Stimulated activated CD4-positive, alpha-beta T cell treated with anti-CD3 and anti-CD28 coated beads, Interleukin-15, amount 100 ng/mL, for 48 hours (primary cell): Measurements from ENCODE around the gene ZNF407.

Experiments
- DNase-seq, 2 donors: peaks; one replicate each; pipeline ENCODE4 v3.0.0-alpha.2; 2020; ENCODE audit warnings: low read depth in 2 of 2

ZNF407 gene

DNA sequence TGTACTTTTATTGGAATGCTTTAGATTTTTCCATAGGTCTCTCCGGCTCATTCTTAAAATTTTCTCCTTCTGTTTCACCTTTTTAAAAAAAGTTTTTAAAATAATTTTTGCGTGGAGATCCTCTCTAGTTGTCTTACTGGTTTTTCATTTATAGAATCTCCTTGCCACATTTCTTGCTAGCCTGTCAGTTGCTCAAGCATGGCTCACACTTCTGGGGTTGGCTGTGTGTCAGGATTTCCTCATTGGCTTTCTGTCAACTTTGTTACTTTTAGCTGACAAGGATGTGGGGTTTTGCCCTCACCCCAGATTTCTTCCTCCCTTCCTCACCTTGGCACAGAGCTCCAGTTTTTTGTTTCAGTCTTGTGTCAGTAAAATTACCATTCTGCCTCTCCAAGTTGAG, 124.6 kb downstream of the ZNF407 start:
- no peak for DNase-seq

DNA sequence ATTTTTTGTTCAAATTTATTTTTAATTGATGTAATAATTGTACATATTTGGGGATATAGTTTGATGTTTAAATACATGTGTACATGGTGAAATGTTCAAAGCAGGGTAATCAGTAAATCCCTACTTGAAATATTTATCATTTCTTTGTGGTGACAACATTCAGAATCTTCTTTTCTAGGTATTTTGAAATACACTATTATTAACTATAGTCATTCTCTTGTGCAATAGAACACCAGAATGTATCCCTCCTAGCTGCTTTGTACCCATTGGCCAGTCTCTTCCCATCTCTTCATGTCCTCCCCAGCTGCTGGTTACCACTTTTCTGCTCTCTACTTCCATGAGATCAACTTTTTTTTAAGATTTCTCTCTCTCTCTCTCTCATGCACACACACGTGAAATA, 126.5 kb downstream of the ZNF407 start:
- no peak for DNase-seq

DNA sequence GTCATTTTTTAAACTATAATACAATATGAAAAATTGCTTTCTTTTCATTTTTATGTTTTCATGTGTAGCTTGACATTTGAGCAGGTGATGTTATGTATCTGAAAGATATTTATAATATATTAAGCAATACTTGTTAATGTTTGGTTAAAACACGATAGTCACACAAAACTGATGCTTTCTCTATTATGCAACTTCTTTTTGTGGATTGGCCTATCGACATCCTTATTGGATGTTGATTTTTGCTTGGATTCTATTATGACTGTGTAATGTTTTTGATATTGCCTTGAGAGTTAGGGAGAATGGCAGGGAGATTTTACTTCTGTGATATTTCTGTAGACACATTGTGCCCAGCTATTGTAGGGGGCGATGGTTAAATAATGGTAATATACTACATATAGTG, 128.0 kb downstream of the ZNF407 start:
- no peak for DNase-seq

DNA sequence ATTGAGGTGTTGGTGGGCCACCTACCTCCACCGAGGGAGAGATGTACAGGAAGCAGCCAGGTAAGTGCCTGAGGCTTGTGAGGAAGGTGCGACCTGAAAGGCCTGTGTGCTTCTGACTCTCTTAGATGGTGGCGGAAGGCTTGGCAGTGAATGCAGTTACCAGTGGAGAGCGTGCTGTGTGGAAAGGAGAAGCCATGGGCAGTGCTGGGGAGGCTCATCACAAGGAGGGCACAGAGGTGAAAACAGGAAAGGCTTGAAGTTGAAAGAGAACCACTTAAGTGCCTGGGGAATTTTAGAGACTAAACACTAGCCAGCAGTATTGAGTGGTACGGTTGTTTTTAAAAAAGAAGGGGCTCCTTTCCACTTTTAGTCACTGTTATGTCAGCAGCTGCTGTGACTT, 130.9 kb downstream of the ZNF407 start:
- DNase-seq, result no peak

DNA sequence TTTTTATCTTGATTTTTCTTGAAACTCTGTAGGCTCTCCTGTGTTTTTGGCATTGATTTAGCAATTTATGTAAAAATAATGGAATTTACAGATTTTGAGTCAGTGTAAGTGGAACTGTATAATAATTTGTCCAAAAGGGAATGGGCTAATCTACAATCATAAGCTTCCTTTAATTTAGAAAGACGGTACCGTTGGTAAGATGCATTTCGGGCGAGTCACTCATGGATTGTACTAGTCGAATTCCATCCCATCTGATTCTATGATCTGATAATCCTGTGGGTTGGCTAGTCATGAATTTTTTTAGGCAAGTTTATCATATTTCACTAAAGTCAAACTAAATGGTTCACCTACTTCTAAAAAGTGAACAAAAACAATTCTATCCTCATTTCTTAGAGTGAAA, 133.4 kb downstream of the ZNF407 start:
- no peak for DNase-seq

DNA sequence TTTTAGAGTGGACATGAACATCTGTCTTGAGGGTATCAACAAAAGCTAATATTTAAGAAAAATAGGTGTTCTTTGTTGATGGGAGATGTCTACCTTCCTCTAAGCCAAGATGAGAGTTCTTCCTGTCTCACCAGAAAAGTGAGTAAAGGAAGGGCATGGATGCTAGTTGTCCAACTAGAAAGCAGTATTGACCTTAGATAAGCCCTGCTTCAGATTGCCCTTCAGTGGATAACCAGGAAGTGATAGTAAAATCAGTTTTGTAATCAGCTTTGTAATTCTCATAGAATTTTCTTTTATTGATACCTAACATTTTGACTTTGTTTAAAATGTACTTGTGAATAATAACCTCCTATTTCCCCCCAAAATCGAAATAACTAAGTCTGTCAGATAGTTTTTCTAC, 134.7 kb downstream of the ZNF407 start:
- no peak for DNase-seq

DNA sequence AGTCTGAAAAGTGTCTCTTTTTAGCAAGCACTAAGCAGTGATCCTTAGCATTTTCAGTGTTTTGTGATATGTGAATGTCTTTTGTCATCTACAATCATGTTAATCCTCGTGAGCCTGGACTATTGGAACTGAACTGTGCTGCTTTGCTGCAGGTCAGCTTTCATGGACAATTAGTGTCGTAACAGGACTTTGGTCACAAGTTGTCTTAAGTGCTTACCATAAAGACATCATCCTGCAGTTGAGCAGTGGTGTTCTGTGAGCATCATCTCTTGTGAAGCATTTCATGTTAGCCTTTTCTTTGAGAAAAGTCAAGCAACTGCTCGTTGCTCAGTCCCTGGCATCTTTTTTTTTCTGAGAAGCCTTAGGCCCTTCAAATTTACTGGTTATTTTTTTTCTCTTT, 135.9 kb downstream of the ZNF407 start:
- no peak for DNase-seq

DNA sequence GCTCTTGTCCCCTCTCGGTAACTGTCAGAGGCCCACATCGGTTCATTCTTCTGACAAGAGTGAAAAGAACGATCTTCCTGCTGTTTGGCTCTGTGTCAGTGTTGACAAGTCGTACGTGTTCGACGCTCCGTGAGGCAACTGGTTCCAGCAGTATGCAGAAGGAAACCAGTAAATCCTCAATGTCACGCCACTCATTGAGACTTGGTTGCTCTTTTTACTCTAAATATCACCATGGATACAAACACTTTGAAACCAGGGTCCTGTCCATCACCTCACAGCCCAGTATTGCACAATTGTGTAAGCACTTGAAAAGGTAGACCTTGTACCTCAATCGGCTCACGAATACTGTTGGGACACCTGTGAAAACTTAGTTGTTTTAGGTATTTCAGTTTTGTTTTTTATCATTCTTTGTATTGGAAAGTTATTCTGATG, 136.4 kb downstream of the ZNF407 start:
- DNase-seq, result no peak

DNA sequence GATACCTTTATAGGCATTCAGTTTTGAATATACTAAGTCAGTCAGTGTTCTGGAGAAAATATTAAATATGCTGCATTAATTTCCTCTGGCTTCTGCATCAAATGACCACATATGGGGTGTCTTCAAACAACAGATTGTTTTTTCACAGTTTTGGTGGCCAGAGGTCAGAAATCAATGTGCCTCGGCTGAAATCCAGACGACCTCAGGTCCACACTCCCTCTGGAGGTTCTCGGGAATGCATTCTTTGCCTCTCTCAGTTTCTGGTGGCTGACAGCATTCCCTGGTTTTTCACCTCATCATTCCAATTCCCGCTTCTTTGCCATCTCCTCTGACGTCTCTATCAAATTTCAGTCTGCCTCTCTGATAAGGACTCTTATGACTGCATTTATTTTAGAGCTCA, 142.3 kb downstream of the ZNF407 start:
- no peak for DNase-seq

DNA sequence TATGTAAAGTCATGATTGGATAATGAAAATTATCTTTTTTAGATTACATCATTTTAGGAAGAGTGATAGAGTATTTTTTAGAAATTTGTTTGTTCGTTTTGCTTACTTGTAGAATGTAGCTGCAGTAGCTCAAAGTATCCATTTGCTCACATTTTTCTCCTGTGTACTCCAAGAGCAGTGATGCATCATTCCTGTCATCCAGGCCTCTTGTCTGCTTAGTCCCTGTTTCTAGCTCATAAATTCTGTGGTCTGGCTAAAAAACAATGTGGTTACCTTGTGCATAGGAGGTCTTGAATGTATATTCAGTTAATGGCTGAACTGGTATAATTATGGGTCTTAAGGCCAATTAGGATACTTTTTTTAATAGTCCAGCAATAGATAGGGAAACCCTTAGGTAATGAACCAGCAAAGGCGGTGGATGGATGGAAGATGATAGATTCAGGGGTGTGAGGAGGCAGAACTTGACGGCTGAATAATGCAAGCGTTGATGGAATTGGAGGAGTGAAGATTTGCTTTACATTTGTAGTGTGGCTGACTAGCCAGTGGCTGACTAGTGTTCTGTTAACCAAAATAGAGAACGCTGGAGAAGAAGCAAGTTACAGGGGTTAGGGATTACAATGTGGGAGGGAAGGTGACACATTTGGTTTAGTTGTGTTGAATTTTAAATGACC, 145.0 kb downstream of the ZNF407 start:
- DNase-seq, result no peak

DNA sequence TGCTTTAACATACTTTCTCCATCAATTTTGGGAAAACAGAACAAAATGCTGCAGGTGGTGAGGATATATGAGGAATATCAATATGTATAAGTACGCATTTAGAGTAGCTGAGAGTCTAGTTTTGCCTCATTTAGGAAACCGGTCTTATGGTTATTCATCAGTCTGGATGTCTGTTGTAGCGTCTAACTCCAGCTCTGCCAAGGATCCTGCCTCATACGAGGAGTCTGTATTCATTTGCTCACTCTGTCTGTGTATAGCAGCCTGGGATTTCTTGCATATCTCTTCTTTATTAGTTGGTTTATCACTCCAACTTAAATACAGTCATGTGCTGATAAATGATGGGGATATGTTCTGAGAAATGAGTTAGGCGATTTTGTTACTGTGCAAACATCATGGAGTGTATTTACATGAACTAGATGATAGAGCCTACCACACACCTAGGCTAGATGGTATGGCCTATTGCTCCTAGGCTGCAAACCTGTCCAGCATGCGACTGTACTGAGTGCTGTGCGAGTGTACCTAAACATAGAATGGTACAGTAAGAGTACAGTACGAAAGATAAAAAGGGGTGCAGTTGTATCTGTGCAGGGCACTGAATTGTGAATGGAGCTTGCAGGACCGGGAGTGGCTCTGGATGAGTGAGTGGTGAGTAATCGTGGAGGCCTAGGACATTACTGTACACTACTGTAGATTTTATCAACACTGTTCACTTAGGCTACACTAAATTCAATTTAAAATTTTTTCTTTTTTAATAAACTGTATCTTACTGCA, 148.1 kb downstream of the ZNF407 start:
- DNase-seq, result no peak

DNA sequence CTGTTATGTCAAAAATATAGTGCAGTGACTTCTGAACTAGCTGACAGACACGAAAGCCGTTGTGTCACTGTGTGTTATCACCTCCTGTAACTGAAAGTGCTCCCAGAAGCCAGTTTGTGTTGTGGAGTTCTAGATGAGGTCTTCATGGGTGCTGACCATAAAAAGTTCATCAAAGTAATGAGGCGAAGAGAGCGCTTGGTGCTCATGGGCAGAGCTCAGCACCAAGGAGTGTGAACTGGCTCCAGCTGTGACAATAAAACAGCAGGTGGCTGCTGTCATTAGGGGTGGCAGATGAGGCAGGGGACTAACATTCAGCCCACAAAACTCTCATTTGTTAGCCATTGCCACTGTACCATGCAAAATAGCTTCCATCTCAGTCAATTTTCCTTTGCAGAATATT, 151.1 kb downstream of the ZNF407 start:
- DNase-seq, result no peak

DNA sequence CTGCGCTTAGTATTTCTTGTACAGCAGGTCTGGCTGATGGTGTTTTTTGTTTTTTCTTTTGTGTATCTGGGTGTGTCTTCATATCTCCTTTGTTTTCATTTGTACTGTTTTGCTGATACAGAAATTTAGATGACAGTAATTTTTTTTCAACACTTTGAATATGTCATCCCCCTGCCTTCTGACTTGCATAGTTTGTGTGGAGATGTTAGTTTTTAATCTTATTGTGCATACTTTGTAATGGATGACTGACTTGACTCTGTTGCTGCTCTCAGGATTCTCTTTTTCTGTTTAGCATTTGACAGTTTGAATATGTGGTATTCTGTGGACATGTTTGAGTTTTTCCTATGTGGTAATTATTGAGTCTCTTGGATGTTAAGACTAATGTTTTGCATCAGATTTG, 161.3 kb downstream of the ZNF407 start:
- DNase-seq, result no peak

DNA sequence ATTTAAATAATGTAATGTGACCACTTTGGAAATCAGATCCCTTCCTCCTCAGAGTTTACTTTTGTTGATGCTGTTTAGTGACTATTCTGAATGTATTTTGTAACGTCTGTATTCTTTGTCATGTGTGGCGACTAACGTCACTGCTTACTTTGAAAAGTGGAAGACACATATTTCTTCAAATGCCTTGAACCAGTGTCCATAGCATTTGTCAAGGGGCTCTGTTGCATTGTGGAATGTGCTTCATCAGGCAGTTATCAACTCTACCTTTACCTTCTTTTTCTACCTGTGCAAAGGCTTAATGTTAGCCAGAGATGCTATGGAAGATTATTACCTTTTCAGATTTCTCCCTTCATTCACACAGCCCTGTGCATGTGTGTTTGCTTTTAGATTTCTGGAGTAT, 162.4 kb downstream of the ZNF407 start:
- no peak for DNase-seq

DNA sequence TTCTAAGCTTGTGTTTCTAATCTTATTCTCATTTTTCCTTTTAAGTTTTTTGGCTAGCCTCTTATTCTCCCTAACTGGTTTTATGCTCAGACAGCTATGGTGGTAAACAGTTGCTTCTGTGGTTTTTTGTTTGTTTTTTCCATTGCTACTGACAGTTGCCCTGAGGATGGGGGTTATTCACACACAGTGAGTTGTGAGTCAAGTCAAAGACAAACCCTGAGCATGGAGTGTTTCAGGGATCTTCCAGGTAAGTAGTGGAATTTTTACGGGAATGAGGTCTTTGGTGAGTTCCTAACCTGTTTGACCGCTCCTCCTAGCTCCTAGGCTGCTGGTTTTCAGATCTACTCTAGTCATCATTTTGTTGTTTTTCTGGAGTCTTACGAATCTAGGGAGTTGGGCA, 162.8 kb downstream of the ZNF407 start:
- no peak for DNase-seq

DNA sequence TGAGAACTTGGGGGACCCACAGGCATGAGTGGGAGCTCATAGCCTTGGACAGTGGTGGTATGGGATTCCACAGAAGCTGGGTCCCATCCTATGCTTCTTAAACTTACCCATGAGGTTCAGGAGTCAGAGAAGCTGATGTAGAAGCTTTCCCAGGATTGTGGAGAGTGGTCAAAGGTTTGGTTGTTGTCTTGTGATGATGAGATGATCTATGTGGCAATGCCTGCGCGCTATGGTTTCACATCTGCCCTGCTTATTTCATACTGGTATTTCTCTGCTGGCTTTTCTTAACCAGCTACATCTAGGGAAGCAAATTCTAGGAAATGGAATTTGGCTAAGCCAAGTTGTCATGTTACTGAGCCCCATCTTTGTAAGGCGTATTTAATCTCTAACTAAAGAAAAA, 168.6 kb downstream of the ZNF407 start:
- DNase-seq, result no peak

DNA sequence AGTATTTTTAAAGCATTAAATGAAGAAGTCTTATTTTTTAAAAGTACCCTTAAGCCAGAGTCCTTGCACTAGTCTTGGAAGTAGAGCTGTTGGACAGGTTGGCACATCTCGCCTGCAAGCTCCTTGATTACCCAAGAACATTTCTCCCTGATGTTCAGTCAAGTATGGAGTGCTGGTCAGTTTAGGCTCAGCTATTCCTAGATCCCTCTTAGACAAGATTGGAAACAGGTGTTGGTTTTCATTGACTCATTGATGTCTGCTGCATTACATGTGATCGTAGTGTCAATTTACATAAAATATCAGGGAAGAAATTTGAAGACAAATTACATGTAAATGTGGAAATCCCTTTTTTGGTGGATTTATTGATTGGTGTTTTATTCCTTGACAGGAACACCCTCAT, 170.4 kb downstream of the ZNF407 start:
- no peak for DNase-seq

DNA sequence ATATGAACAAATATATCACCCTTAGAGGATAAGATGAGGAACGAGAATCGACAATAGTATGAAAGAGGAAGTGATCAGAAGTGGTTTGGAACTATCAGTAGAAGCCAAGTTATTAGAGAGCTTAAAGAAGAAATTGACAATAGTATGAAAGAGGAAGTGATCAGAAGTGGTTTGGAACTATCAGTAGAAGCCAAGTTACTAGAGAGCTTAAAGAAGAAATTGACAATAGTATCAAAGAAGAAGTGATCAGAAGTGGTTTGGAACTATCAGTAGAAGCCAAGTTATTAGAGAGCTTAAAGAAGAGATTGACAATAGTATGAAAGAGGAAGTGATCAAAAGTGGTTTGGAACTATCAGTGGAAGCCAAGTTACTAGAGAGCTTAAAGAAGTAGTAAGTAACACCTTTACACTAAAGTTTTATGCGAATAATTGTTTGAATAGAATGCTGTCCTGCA, 175.5 kb downstream of the ZNF407 start:
- no peak for DNase-seq

DNA sequence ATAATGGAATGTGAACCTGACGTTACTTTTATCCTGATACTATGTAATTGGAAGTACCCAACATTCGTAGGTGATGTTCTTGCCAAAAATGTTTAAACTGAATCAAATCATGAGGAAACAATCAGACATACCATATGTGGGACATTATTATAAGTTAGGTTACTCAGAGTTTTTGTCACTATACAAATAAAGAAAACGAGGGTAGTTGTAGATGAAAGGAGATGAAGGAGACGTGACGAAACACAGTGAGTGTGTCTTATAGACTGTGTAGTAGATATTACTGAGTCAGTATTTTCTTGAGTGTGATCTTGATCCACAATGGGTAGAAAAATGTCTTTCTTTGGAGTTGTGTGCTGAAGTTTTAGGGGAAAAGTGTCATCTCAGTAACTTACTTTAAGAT, 176.8 kb downstream of the ZNF407 start:
- no peak for DNase-seq

DNA sequence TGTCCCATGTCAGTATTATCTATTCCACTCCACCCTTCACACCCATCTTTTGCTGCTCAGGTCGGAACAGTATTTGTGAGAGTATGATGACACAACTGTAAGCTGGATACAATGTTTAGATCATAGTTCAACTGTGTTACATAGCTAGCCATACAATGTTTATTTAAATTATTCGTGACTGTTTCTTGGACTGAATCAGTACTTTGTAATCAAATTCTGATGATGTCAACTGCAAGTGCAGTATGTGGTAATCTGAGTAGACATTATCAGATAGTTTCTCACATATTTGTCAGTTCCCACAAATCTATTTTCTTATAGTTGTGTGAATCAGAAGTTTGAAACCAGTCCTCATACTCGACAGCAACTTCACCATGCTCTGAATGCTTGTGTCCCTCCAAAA, 177.6 kb downstream of the ZNF407 start:
- no peak for DNase-seq

DNA sequence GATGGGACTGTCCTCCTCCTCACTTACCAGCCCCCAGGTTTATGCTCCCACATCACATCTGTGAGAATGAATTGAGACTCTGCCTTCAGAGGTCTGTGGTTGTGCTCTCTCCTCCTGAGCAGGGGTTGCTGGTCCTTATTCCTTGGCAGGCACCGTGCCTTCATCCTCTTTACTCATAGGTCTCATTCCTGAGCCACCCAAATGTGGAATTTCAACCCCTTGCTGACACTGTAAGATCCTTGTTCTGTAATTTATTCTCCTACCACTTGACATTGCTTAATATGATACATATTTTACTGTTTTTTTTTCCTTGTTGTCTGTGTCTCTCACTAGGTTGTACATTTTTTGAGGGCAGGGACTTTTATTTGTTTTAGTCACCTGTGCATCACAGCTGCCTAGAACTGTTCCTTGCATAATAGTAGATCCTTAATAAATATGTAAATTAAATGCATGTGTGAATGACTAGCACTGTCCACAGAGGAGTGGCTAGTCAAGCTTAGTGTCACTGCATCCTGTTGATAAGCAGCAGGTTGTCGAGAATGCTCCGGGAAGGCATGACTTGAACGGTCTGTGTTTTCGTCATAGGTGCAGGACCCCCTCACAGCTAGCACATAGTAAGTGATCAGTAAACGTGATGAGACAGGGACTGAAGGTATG, 180.6 kb downstream of the ZNF407 start:
- no peak for DNase-seq

DNA sequence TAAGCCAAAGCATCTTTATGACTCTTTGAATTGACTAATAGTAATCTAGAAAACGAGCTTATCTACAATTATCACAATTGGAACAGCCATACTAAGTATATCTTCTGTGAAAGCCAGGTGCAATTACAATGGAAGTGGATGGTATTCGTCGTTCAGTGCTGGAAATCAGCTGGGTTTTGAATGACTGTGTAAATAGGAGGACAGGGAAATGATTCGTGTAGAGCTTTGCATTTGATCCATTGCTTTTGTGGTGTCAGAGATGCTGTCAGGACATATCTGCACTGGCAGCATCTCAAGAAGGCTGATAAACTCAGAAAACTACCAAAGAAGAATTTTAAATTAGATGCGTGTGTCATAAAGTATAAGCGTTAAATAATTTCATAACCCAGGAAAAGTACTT, 187.1 kb downstream of the ZNF407 start:
- DNase-seq, result no peak

DNA sequence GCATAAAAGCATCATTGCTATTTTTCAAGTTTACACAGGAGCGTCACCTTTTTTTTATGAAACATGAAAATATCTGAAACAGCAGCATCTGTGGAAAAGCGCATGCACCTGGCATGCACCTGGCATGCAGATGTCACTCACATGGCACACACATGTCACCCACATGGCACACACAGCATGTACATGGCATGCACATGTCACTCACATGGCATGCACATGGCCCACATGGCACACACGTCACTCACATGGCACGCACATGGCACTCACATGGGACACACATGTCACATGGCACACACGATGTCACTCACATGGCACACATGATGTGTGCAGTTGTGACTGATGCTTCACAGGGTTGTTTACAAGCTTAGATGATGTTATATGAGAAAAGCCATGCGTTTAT, 188.0 kb downstream of the ZNF407 start:
- no peak for DNase-seq
